ENCODE results near the gene IGFBP3. TPM values are rescaled to one million over a fixed set of nuclear protein-coding genes. Genes with fewer than 3 reads are reported as not detected.

IGFBP3 gene
- total and polyA plus RNA-seq, 2 experiments from 2014 or later, result 11.2 to 11.3 TPM

GRCh38 chr7:45939574-45939973 lies 18.5 kb upstream of the IGFBP3 start:
- Mint-ChIP-seq H3K4me3 (no peak overlapping the region), H3K4me1 (no peaks in the 10 kb centered on the region), H3K36me3 (ENCODE audit: low read depth) (peaks cover 8% of the 10 kb centered on the region), H3K9me3 (peaks cover 6% of the 10 kb centered on the region; the same call in 2 of the 3 replicates), H3K27ac (no peak overlapping the region), H3K27me3 (ENCODE audit: insufficient read depth, low read depth, poor library complexity) (peaks cover 7% of the 10 kb centered on the region)
- H3K79me2 ChIP-seq (replicated peaks; ENCODE audit: insufficient read depth), result no peaks in the 10 kb centered on the region
- 0 out of 2 replicates have a peak overlapping the region, but pooled peaks have one; percentile 32 for H2AFZ ChIP-seq
- peaks cover 11% of the 10 kb centered on the region for H3K9me2 ChIP-seq (ENCODE audit: insufficient read depth)
- H3K27me3 ChIP-seq (ENCODE audit: insufficient read depth), result no peaks in the 10 kb centered on the region
- H3K27ac ChIP-seq (ENCODE audit: low read depth), result no peak overlapping the region
- H3K4me2 ChIP-seq, result no peak overlapping the region
- H3K36me3 ChIP-seq (ENCODE audit: insufficient read depth), result no peaks in the 10 kb centered on the region
- H3K4me1 ChIP-seq (ENCODE audit: insufficient read depth), result no peaks in the 10 kb centered on the region
- no peak overlapping the region for H3K4me3 ChIP-seq
- ATAC-seq (no peak), DNase-seq (ENCODE audit: low spot score) (no peak)
- no peaks in the 10 kb centered on the region for H4K20me1 ChIP-seq (replicated peaks; ENCODE audit: insufficient read depth)
- TF ChIP-seq JUNB (IDR thresholded peaks at IDR 0.05; ENCODE audit: unreplicated experiment) (no peak), EZH2phosphoT487 (IDR thresholded peaks at IDR 0.05; ENCODE audit: unreplicated experiment) (no peak), STAT1 (IDR thresholded peaks at IDR 0.05; ENCODE audit: unreplicated experiment) (no peak), EZH2 (IDR thresholded peaks at IDR 0.05; ENCODE audit: low read depth, unreplicated experiment) (no peak), REST (IDR thresholded peaks at IDR 0.05; ENCODE audit: unreplicated experiment) (no peak), CTCF (conservative IDR thresholded peaks at IDR 0.05; ENCODE audit: low read depth in 2 of 2) (0 out of 4 replicates have a peak, but pooled peaks of 1 of the 2 experiments have one; percentile 1), ZNF114 (CRISPR knock-in tag; IDR thresholded peaks at IDR 0.05) (no peak), POLR2AphosphoS5 (IDR thresholded peaks at IDR 0.05; ENCODE audit: low read depth) (no peak)
- no peaks in the 10 kb centered on the region for H3F3A ChIP-seq (replicated peaks; ENCODE audit: low read depth)

- Histone ChIP-seq H3K27ac (ENCODE audit: low read depth) (no peak overlapping the region), H3K36me3 (ENCODE audit: insufficient read depth) (no peaks in the 10 kb centered on the region), H3K27me3 (ENCODE audit: insufficient read depth) (no peaks in the 10 kb centered on the region), H3K9me2 (ENCODE audit: insufficient read depth) (peaks cover 13% of the 10 kb centered on the region), H4K20me1 (replicated peaks; ENCODE audit: insufficient read depth) (no peaks in the 10 kb centered on the region), H3K4me2 (no peak overlapping the region), H3K4me1 (ENCODE audit: insufficient read depth) (no peaks in the 10 kb centered on the region), H3K4me3 (no peak overlapping the region), H3F3A (replicated peaks; ENCODE audit: low read depth) (no peaks in the 10 kb centered on the region), H2AFZ (0 out of 2 replicates have a peak overlapping the region, but pooled peaks have one; percentile 32), H3K79me2 (replicated peaks; ENCODE audit: insufficient read depth) (no peaks in the 10 kb centered on the region)
- H3K36me3 Mint-ChIP-seq (ENCODE audit: low read depth), result peaks cover 8% of the 10 kb centered on the region
- peaks cover 7% of the 10 kb centered on the region for H3K27me3 Mint-ChIP-seq (ENCODE audit: insufficient read depth, low read depth, poor library complexity)
- peaks cover 6% of the 10 kb centered on the region; the same call in 2 of the 3 replicates for H3K9me3 Mint-ChIP-seq
- ATAC-seq, result peak; percentile 95
- TF ChIP-seq CTCF (conservative IDR thresholded peaks at IDR 0.05; ENCODE audit: low read depth in 2 of 2), result peak; percentile 56 to 73
- TF ChIP-seq STAT1 (IDR thresholded peaks at IDR 0.05; ENCODE audit: unreplicated experiment), result no peak
- TF ChIP-seq ZNF331 (CRISPR knock-in tag; IDR thresholded peaks at IDR 0.05; ENCODE audit: low read depth), result no peak
- TF ChIP-seq JUNB (IDR thresholded peaks at IDR 0.05; ENCODE audit: unreplicated experiment), result no peak
- TF ChIP-seq EZH2phosphoT487 (IDR thresholded peaks at IDR 0.05; ENCODE audit: unreplicated experiment), result no peak
- H3K4me1 Mint-ChIP-seq, result no peaks in the 10 kb centered on the region
- no peak overlapping the region for H3K4me3 Mint-ChIP-seq
- no peak overlapping the region for H3K27ac Mint-ChIP-seq
- peak; percentile 81 for DNase-seq (ENCODE audit: low spot score)
Measured at GRCh38 chr7:45938626-45939302, 17.7 kb upstream of the IGFBP3 start.

All from GM23338 (cell line).